GM18873 (cell line): ENCODE data around the gene OGFRL1.
"Not testable (repeated sequence)": the region's sequence is repeated elsewhere in the genome, so short reads cannot be mapped to it uniquely, and the experiment has no call there.

Experiments used
- ATAC-seq: cut with Tn5 transposase; IDR thresholded peaks from one replicate; pipeline ENCODE4 v1.9.1; 2021; ENCODE audit warnings: mild to moderate bottlenecking, moderate library complexity, moderate number of reproducible peaks; ENCODE audit not compliant: unreplicated experiment, low FRiP score

Gene OGFRL1

GRCh38 chr6:71288228-71289038 is at the start of gene OGFRL1:
TSS of gene OGFRL1 (plus strand) at chr6:71288811. CDS start at chr6:71288937, 126 bp downstream.
- peak; percentile 64 for ATAC-seq

GRCh38 chr6:71239694-71240093 is 48.9 kb upstream of the OGFRL1 start:
- ATAC-seq, result no peak

- ATAC-seq, result no peak
Measured at GRCh38 chr6:71245265-71246049, 43.2 kb upstream of the OGFRL1 start.

GRCh38 chr6:71246596-71246995 is 42.0 kb upstream of the OGFRL1 start:
- ATAC-seq, result no peak

GRCh38 chr6:71248306-71248765 is 40.3 kb upstream of the OGFRL1 start:
- ATAC-seq, result peak; percentile 47

GRCh38 chr6:71248878-71249544 is 39.6 kb upstream of the OGFRL1 start:
- no peak for ATAC-seq

- ATAC-seq, result no peak
Measured at GRCh38 chr6:71250099-71250602, 38.5 kb upstream of the OGFRL1 start.

GRCh38 chr6:71252410-71252809 is 36.2 kb upstream of the OGFRL1 start:
- no peak for ATAC-seq

GRCh38 chr6:71252960-71253359 is 35.7 kb upstream of the OGFRL1 start:
- no peak for ATAC-seq

- no peak for ATAC-seq
Measured at GRCh38 chr6:71254323-71254722, 34.3 kb upstream of the OGFRL1 start.

- ATAC-seq, result no peak
Measured at GRCh38 chr6:71258078-71258866, 30.3 kb upstream of the OGFRL1 start.

GRCh38 chr6:71259888-71260604 is 28.6 kb upstream of the OGFRL1 start:
- ATAC-seq, result no peak

GRCh38 chr6:71262914-71263313 is 25.7 kb upstream of the OGFRL1 start:
- no peak for ATAC-seq

- not testable (repeated sequence) for ATAC-seq
Measured at GRCh38 chr6:71266392-71266791, 22.2 kb upstream of the OGFRL1 start.

- peak; percentile 79 for ATAC-seq
Measured at GRCh38 chr6:71268735-71269437, 19.7 kb upstream of the OGFRL1 start.

GRCh38 chr6:71277926-71278600 is 10.5 kb upstream of the OGFRL1 start:
- ATAC-seq, result no peak

GRCh38 chr6:71279321-71279720 is 9.3 kb upstream of the OGFRL1 start:
- ATAC-seq, result no peak

- no peak for ATAC-seq
Measured at GRCh38 chr6:71279740-71280139, 8.9 kb upstream of the OGFRL1 start.
